Astrocyte of the cerebellum (primary cell): ENCODE results near the gene CRYL1.

Experiments used
- DNase-seq: peaks from one replicate; pipeline ENCODE4 v3.0.0-alpha.2; 2011; ENCODE audit warnings: low read depth
- H3K4me3 ChIP-seq: 2 replicates; pipeline ENCODE4 v1.5.1; 2011; ENCODE audit warnings: mild to moderate bottlenecking, low read depth, low read length, moderate library complexity
- in situ Hi-C: cut with HindIII; loops from 2 replicates; pipeline ENCODE4 v1.10.0; 2017; ENCODE audit warnings: low sequenced_read_pairs
- TF ChIP-seq, protein P1 (sequence below): IDR thresholded peaks from 2 replicates; pipeline ENCODE4 v1.5.1; 2012; ENCODE audit warnings: low read length, low read depth, moderate library complexity, mild to moderate bottlenecking; ENCODE audit errors: missing control alignments

Gene CRYL1

GRCh38 chr13:20528452-20528851 lies 2.8 kb upstream of the CRYL1 start:
- in situ Hi-C loops, result loop anchor here (5.0 kb wide), 1 partner anchor 39 kb away; the partner anchor contains the start of gene IFT88

DNA sequence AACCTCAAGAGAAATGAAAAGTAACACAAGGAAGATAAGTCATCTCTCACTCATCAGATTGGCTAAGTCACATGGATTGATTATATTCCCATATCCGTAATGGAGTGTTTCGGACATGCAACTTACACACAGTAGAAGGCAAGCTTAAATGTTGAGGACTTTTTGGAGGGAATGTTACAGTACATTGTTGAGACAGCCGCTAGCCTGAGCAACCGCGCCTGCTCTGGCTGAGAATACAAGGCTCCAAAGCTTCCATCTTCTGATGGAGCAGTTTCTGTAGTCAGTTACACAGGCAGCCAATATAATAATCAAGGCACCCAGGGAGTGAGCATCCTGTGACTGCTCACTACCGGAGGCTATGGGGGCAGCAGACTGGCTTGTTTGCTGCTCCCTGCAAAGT lies 1.0 kb upstream of the CRYL1 start:
- TF ChIP-seq, protein P1, sequence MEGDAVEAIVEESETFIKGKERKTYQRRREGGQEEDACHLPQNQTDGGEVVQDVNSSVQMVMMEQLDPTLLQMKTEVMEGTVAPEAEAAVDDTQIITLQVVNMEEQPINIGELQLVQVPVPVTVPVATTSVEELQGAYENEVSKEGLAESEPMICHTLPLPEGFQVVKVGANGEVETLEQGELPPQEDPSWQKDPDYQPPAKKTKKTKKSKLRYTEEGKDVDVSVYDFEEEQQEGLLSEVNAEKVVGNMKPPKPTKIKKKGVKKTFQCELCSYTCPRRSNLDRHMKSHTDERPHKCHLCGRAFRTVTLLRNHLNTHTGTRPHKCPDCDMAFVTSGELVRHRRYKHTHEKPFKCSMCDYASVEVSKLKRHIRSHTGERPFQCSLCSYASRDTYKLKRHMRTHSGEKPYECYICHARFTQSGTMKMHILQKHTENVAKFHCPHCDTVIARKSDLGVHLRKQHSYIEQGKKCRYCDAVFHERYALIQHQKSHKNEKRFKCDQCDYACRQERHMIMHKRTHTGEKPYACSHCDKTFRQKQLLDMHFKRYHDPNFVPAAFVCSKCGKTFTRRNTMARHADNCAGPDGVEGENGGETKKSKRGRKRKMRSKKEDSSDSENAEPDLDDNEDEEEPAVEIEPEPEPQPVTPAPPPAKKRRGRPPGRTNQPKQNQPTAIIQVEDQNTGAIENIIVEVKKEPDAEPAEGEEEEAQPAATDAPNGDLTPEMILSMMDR, result no peak
- H3K4me3 ChIP-seq, result no peak overlapping the region
- DNase-seq, result no peak
- in situ Hi-C loops, result loop anchor here (5.0 kb wide), 1 partner anchor 41 kb away; the partner anchor contains the start of gene IFT88

More at GRCh38 chr13:20528452-20528851, 2.8 kb upstream of the CRYL1 start:
- TF ChIP-seq, protein P1, result no peak
- no peak for DNase-seq
- no peak overlapping the region for H3K4me3 ChIP-seq

GRCh38 chr13:20525144-20525600 lies 485 bp downstream of the CRYL1 start:
- H3K4me3 ChIP-seq, result peak overlapping the region; percentile 67
- TF ChIP-seq, protein P1, result no peak
- in situ Hi-C loops, result loop anchor here (5.0 kb wide), 1 partner anchor 42 kb away; the partner anchor contains the start of gene IFT88
- no peak for DNase-seq

- TF ChIP-seq, protein P1, result no peak
- in situ Hi-C loops, result no loop called here
- no peak overlapping the region for H3K4me3 ChIP-seq
- no peak for DNase-seq
These were observed 4.1 kb downstream of the CRYL1 start for GRCh38 chr13:20521364-20522115.

DNA sequence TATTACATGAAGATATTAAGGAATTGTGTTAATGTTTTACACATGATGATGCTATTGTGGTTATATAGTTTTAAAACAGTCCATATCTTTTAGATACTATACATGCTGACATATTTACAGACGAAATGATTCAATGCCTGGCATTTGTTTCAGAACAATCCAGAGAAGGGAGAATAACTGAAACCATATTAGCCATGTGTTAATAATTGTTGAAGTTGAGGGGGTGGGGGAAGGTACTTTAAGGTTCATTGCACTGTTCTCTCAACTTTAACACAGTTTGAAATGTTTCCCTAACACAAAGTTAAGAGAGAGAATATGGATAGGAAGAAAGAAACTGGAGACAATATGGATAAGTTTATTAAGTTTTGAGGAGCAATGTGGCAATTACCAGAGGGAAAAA lies 5.8 kb downstream of the CRYL1 start:
- no peak overlapping the region for H3K4me3 ChIP-seq
- in situ Hi-C loops, result no loop called here
- TF ChIP-seq, protein P1, result no peak
- no peak for DNase-seq

DNA sequence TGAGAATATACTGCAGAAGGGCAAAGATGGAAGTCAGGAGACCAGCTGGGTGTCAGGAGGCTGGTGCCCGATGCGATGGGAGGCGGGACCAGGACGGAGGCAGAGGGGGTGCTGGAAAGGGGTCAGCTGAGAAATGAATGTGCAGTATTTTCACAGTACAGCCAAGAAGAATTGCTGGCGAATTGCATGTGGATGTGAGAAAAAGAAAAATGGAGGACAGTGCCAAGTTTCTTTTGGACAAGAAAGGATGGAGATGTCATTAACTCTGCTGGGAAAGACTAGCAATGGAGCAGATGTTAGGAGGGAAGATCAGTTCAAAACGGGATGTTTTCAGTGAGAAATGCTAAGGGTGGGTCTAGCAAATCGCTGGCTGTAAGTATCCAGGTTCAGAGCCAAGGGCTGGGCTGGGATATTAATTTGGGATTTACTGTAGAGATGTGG lies 7.0 kb downstream of the CRYL1 start:
- no peak overlapping the region for H3K4me3 ChIP-seq
- in situ Hi-C loops, result no loop called here
- TF ChIP-seq, protein P1, result no peak
- no peak for DNase-seq
